PC-9 (cell line): ENCODE measurements around the gene NHLRC3.

Source experiments
- EZH2 ChIP-seq: fragments of 200-600 bp; sonication (generic); IDR thresholded peaks from 2 replicates; pipeline ENCODE4 v1.8.0; 2017; ENCODE audit warnings: antibody characterized with exemption, low read depth
- TF ChIP-seq, protein P1 (sequence below): fragments of 200-600 bp; sonication (generic); conservative IDR thresholded peaks from 2 replicates; pipeline ENCODE4 v1.6.1; 2017; ENCODE audit warnings: mixed run types, antibody characterized with exemption, mild to moderate bottlenecking, moderate library complexity

DNA sequence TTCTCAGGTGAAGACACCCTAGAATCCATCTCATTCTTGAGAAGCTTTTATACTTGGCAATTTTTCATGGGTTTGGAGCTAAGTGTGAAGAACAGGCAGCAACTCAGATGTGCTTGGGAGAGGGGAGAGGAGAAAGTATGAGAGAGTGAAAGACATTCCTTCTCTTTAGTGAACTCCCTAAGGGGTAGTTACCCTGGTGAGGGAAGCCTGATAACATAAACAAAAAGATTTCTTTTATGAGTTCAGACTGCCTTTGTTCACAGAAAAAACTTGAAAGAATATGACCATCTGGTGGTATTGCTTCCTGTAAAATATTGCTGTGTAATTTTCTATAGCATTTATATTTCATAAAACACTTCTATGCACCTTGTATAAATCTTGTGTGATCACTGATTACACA lies 47.6 kb upstream of the NHLRC3 start, which contains the start of gene STOML3:
- TF ChIP-seq, protein P1, sequence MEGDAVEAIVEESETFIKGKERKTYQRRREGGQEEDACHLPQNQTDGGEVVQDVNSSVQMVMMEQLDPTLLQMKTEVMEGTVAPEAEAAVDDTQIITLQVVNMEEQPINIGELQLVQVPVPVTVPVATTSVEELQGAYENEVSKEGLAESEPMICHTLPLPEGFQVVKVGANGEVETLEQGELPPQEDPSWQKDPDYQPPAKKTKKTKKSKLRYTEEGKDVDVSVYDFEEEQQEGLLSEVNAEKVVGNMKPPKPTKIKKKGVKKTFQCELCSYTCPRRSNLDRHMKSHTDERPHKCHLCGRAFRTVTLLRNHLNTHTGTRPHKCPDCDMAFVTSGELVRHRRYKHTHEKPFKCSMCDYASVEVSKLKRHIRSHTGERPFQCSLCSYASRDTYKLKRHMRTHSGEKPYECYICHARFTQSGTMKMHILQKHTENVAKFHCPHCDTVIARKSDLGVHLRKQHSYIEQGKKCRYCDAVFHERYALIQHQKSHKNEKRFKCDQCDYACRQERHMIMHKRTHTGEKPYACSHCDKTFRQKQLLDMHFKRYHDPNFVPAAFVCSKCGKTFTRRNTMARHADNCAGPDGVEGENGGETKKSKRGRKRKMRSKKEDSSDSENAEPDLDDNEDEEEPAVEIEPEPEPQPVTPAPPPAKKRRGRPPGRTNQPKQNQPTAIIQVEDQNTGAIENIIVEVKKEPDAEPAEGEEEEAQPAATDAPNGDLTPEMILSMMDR = no peak
- no peak for TF ChIP-seq EZH2
